WI38 (cell line): ENCODE results near the gene KLHL29.

ENCODE experiments used
- H3K4me3 ChIP-seq: 2 replicates; pipeline ENCODE4 v1.5.1; 2011; ENCODE audit warnings: low read depth, mild to moderate bottlenecking, control low read depth, low read length
- TF ChIP-seq, protein P1 (sequence below): IDR thresholded peaks from 2 replicates; pipeline ENCODE4 v1.5.1; 2012; ENCODE audit warnings: low read depth, mild to moderate bottlenecking, control low read depth, low read length

Gene KLHL29

DNA sequence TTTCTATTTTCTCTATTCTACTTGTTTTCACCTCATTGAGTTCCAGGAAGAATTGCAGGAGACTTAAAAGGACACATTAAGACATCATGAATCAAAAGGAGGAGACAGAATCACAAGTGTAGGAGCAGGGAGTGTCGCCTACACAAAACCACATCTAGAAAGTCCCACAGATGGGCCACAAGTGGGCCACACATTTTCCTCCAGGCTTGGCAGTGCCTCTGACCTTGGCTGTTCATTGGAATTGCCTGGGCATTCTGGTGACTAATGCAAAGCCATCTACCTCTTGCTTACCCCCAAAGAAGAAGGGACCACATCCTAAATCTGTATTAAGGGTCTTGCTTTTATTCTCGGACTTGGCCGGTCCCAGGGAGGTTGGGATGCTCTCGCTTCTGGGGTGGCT lies 103.6 kb downstream of the KLHL29 start:
- TF ChIP-seq, protein P1, sequence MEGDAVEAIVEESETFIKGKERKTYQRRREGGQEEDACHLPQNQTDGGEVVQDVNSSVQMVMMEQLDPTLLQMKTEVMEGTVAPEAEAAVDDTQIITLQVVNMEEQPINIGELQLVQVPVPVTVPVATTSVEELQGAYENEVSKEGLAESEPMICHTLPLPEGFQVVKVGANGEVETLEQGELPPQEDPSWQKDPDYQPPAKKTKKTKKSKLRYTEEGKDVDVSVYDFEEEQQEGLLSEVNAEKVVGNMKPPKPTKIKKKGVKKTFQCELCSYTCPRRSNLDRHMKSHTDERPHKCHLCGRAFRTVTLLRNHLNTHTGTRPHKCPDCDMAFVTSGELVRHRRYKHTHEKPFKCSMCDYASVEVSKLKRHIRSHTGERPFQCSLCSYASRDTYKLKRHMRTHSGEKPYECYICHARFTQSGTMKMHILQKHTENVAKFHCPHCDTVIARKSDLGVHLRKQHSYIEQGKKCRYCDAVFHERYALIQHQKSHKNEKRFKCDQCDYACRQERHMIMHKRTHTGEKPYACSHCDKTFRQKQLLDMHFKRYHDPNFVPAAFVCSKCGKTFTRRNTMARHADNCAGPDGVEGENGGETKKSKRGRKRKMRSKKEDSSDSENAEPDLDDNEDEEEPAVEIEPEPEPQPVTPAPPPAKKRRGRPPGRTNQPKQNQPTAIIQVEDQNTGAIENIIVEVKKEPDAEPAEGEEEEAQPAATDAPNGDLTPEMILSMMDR = no peak
- H3K4me3 ChIP-seq = no peak overlapping the region

DNA sequence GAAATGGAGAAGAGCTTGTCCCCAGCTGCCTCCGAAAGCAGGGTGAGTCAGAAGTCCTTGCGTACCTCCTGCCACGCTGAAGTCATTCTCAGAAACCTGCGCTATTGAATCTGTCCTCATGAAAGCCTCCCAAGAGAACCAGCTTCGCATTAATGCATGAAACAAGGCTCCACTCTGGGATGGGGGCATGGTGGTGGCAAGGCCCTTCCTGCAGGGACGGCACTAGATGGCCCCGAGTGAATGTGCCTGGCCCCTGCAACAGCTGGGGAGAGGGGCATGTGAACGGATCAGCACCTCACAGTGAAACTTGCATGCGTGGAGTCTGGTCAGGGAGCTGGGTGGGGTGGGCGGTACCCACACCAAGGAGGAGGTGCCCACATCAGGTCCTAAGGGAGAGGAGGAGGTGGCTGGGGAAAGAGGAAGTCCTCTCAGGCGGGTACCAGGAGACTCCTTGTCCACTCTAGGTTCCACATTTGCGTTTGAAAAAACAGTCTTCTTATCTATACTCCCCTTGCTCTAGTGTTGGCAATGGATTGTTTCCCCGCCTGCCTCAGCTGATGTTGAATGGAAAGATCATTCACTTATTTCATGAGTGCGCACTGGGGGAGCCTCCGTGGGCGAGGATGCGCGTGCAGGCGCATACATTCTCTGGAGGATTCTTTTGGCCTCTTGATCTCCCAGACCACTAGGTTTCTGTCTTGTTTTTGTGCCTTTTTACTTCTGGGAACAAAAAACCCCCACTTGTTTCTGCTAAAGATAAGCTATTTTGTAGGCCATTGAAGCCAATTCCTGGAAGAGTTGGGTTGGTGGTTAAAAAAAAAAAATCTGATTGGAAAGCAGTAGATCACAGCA lies 104.7 kb downstream of the KLHL29 start:
- TF ChIP-seq, protein P1 = no peak
- no peak overlapping the region for H3K4me3 ChIP-seq

DNA sequence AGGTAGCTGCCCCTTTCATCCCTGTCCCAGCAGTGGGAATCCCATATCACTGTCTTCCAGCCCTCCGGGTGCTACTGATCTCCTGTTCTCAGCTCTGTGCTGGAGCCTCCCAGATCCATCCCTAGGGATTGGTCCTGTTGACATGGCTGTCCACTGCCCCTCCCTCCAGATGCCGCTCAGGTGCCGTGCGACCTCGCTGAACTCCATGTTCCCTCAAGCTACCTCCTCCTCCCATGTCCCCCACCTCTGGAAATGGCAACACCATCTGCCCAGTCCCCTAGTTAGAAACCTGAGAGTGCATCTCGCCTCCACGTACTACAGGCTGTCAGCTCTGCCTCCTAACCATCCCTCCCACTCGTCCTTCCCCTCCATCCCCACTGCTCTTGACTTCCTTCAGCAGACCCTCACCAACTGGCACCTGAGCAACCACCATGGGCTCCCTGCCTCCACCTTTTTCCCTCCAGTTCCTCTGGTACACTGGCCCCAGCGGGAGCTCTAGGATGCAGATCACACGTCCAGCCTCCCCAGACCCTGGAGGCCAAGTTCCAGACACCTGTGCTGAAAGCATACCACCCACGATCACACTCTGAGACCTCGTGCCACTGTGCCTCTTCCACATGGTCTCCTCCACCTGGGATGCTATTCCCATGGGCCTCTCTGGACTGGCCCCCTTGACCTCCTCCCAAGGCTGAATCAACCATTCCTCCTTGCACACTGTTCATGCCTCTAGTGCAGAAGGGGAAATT lies 106.8 kb downstream of the KLHL29 start:
- TF ChIP-seq, protein P1 = no peak
- no peak overlapping the region for H3K4me3 ChIP-seq

DNA sequence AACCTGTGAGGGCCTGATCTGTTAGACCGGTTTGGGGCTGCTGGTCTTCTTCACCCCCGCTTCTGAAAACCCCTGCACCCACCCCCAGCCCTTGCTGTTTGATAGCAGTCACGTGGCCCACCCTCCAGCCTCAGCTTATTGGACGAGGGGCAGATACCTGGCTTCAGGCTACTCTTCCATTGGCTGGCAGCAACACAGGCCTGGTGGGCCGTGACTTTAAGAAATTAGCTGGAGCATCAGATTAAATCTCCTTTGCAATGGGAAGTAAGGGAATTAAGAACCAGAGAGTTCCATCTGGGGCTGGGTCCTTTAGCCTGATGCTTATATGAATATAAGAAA lies 107.3 kb downstream of the KLHL29 start:
- no peak overlapping the region for H3K4me3 ChIP-seq
- TF ChIP-seq, protein P1 = no peak

DNA sequence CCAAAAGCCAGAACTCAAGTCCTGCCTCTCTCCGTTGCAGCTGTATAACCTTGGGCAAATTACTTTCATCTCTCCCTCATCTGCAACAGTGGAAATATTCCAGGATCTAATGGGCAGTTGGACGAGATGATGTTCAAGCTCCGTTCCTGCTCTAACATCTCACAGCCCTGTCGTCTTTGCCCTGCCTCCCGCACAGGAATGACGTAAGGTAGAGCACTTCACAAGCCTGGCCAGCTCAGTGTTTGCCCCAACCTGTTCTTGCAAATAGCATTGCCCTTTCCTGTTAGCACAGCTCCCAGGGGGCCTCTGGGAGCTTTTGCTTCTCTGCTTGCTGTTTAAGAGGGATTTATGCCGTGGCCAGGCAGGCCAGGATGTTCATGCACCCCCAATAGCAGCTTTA lies 107.9 kb downstream of the KLHL29 start:
- no peak overlapping the region for H3K4me3 ChIP-seq
- TF ChIP-seq, protein P1 = no peak

DNA sequence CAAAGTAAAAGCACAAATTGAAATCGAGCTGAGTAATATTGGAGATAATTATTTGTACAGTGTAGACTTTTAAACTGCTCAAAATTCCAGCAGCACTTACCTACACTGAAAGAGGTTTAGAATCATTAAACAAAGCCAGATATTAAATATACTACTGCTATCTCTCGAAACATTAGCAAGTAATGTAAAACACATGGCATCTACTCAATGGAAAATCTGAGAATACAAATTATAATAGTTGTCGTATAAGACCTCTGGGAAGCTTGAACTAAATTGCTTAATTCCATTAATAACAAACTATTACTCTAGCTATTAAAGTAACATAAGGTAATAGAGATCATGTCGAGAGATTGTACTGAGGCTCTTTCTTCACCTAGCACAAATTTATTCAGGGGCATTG lies 108.9 kb downstream of the KLHL29 start:
- no peak overlapping the region for H3K4me3 ChIP-seq
- TF ChIP-seq, protein P1 = no peak

DNA sequence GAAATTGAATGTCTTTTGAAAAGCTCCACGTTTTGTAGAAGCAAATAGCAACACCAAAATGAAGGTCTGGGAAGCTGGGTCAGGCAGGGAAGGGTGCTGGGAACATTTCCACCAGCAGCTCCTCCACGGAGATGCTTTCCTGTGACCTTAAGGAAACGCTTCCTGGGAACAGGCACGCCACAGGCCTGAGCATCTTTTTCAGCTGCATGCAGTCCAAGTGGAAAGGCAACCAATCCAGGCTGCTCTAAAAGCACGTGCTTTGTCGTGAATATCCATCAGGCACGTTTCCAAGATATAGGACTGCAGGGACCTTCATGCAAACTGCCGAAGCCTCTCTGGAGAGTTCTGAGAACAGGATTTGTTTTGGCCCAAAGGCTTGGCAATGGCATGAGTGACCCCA lies 109.3 kb downstream of the KLHL29 start:
- TF ChIP-seq, protein P1 = no peak
- no peak overlapping the region for H3K4me3 ChIP-seq
